ENCODE data around the gene TPBGL.

GRCh38 chr11:75191330-75191717 is 49.2 kb upstream of the TPBGL start:
- TF ChIP-seq POLR2A (IDR thresholded peaks at IDR 0.05) = no peak
- TF ChIP-seq, protein P1, sequence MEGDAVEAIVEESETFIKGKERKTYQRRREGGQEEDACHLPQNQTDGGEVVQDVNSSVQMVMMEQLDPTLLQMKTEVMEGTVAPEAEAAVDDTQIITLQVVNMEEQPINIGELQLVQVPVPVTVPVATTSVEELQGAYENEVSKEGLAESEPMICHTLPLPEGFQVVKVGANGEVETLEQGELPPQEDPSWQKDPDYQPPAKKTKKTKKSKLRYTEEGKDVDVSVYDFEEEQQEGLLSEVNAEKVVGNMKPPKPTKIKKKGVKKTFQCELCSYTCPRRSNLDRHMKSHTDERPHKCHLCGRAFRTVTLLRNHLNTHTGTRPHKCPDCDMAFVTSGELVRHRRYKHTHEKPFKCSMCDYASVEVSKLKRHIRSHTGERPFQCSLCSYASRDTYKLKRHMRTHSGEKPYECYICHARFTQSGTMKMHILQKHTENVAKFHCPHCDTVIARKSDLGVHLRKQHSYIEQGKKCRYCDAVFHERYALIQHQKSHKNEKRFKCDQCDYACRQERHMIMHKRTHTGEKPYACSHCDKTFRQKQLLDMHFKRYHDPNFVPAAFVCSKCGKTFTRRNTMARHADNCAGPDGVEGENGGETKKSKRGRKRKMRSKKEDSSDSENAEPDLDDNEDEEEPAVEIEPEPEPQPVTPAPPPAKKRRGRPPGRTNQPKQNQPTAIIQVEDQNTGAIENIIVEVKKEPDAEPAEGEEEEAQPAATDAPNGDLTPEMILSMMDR (IDR thresholded peaks at IDR 0.05) = no peak
- TF ChIP-seq POLR2AphosphoS5 (IDR thresholded peaks at IDR 0.05) = no peak
